HEK293 (cell line): ENCODE data around the gene HTR1A.

Experiments used
- CTCF ChIA-PET: fragments of 350-600 bp; formaldehyde crosslinking; extraction: SDS; loops from one replicate; lab custom pipeline; 2021; ENCODE audit warnings: antibody characterized with exemption; lab: Yijun Ruan, JAX
- POLR2A ChIA-PET: fragments of 300-600 bp; formaldehyde crosslinking; extraction: SDS; loops from one replicate; lab custom pipeline; 2020; ENCODE audit warnings: antibody characterized with exemption, inconsistent platforms; lab: Yijun Ruan, JAX
- H3K27ac ChIP-seq: fragments of 200-500 bp; sonication (Bioruptor generic); 2 replicates; pipeline ENCODE4 v1.5.1; 2014; ENCODE audit warnings: low read depth, low read length, control low read depth, inconsistent platforms; ENCODE audit errors: extremely low read depth
- H3K36me3 ChIP-seq, 2 experiments: fragments of 200-500 bp in 1 of 2; sonication (Bioruptor generic) in 1 of 2; 1 replicate in 1 of 2; 2 replicates in 1 of 2; pipeline ENCODE4 v1.5.1; 2014 to 2017; ENCODE audit warnings: inconsistent platforms in 2 of 2, low read length in 2 of 2; ENCODE audit not compliant: control insufficient read depth in 2 of 2, insufficient read depth in 1 of 2
- H3K4me1 ChIP-seq: fragments of 200-500 bp; sonication (Bioruptor generic); 2 replicates; pipeline ENCODE4 v1.5.1; 2014; ENCODE audit warnings: mild to moderate bottlenecking, low read length, inconsistent platforms; ENCODE audit not compliant: control insufficient read depth, insufficient read depth
- H3K4me3 ChIP-seq: 2 replicates; pipeline ENCODE4 v1.5.1; 2011; ENCODE audit warnings: low read depth, mild to moderate bottlenecking, control low read depth, low read length, moderate library complexity
- H3K9me3 ChIP-seq: fragments of 200-500 bp; sonication (Bioruptor generic); 2 replicates; pipeline ENCODE4 v1.5.1; 2014; ENCODE audit warnings: low read depth, low read length, inconsistent platforms; ENCODE audit not compliant: control insufficient read depth, insufficient read depth
- EGR2 ChIP-seq: fragments of 450-650 bp; formaldehyde crosslinking; IDR thresholded peaks from 2 replicates; pipeline ENCODE4 v1.5.1; 2016; ENCODE audit warnings: low read depth, missing biosample characterization, missing genetic modification characterization
- GLIS1 ChIP-seq: fragments of 450-650 bp; formaldehyde crosslinking; IDR thresholded peaks from 2 replicates; pipeline ENCODE4 v1.5.1; 2016; ENCODE audit warnings: missing biosample characterization, missing genetic modification characterization
- KLF1 ChIP-seq: fragments of 450-650 bp; formaldehyde crosslinking; IDR thresholded peaks from 2 replicates; pipeline ENCODE4 v1.5.1; 2016; ENCODE audit warnings: missing biosample characterization, missing genetic modification characterization
- KLF10 ChIP-seq: fragments of 450-650 bp; IDR thresholded peaks from 2 replicates; pipeline ENCODE4 v1.5.1; 2018; ENCODE audit warnings: missing biosample characterization, mild to moderate bottlenecking, missing genetic modification characterization
- KLF16 ChIP-seq: fragments of 450-650 bp; formaldehyde crosslinking; IDR thresholded peaks from 2 replicates; pipeline ENCODE4 v1.5.1; 2017; ENCODE audit warnings: missing biosample characterization, missing genetic modification characterization
- OSR2 ChIP-seq: fragments of 450-650 bp; formaldehyde crosslinking; IDR thresholded peaks from 2 replicates; pipeline ENCODE4 v1.5.1; 2016; ENCODE audit warnings: missing biosample characterization, missing genetic modification characterization
- OVOL3 ChIP-seq: fragments of 450-650 bp; formaldehyde crosslinking; IDR thresholded peaks from 2 replicates; pipeline ENCODE4 v1.5.1; 2016; ENCODE audit warnings: missing biosample characterization, missing genetic modification characterization
- RBAK ChIP-seq: fragments of 450-650 bp; formaldehyde crosslinking; IDR thresholded peaks from 2 replicates; pipeline ENCODE4 v1.5.1; 2016; ENCODE audit warnings: missing biosample characterization, missing genetic modification characterization
- REPIN1 ChIP-seq: fragments of 450-650 bp; formaldehyde crosslinking; IDR thresholded peaks from 2 replicates; pipeline ENCODE4 v1.5.1; 2017; ENCODE audit warnings: missing biosample characterization, missing genetic modification characterization, low read depth
- SCRT2 ChIP-seq: fragments of 450-650 bp; formaldehyde crosslinking; IDR thresholded peaks from 2 replicates; pipeline ENCODE4 v1.5.1; 2016; ENCODE audit warnings: missing biosample characterization, missing genetic modification characterization
- SP3 ChIP-seq: fragments of 450-650 bp; formaldehyde crosslinking; IDR thresholded peaks from 2 replicates; pipeline ENCODE4 v1.5.1; 2016; ENCODE audit warnings: missing biosample characterization, missing genetic modification characterization
- ZBTB21 ChIP-seq: fragments of 450-650 bp; formaldehyde crosslinking; IDR thresholded peaks from 2 replicates; pipeline ENCODE4 v1.5.1; 2017; ENCODE audit warnings: missing biosample characterization, missing genetic modification characterization
- ZNF10 ChIP-seq: fragments of 450-650 bp; formaldehyde crosslinking; IDR thresholded peaks from 2 replicates; pipeline ENCODE4 v1.5.1; 2017; ENCODE audit warnings: missing biosample characterization, missing genetic modification characterization
- ZNF121 ChIP-seq: fragments of 450-650 bp; formaldehyde crosslinking; IDR thresholded peaks from 2 replicates; pipeline ENCODE4 v1.5.1; 2016; ENCODE audit warnings: missing biosample characterization, missing genetic modification characterization
- ZNF19 ChIP-seq: fragments of 450-650 bp; formaldehyde crosslinking; IDR thresholded peaks from 2 replicates; pipeline ENCODE4; 2016; ENCODE audit warnings: missing biosample characterization, missing genetic modification characterization, low read depth
- ZNF223 ChIP-seq: fragments of 450-650 bp; formaldehyde crosslinking; IDR thresholded peaks from 2 replicates; pipeline ENCODE4 v1.5.1; 2016; ENCODE audit warnings: missing biosample characterization, missing genetic modification characterization
- ZNF24 ChIP-seq: fragments of 450-650 bp; formaldehyde crosslinking; IDR thresholded peaks from 2 replicates; pipeline ENCODE4 v1.5.1; 2016; ENCODE audit warnings: missing biosample characterization, missing genetic modification characterization
- ZNF341 ChIP-seq: fragments of 450-650 bp; formaldehyde crosslinking; IDR thresholded peaks from 2 replicates; pipeline ENCODE4; 2016; ENCODE audit warnings: low read depth, missing biosample characterization, missing genetic modification characterization
- ZNF394 ChIP-seq: fragments of 450-650 bp; formaldehyde crosslinking; IDR thresholded peaks from 2 replicates; pipeline ENCODE4 v1.5.1; 2016; ENCODE audit warnings: missing biosample characterization, missing genetic modification characterization, mild to moderate bottlenecking, moderate library complexity, borderline replicate concordance
- ZNF404 ChIP-seq: fragments of 450-650 bp; formaldehyde crosslinking; IDR thresholded peaks from 2 replicates; pipeline ENCODE4 v1.5.1; 2017; ENCODE audit warnings: missing biosample characterization, missing genetic modification characterization
- ZNF560 ChIP-seq: fragments of 450-650 bp; formaldehyde crosslinking; IDR thresholded peaks from 2 replicates; pipeline ENCODE4 v1.5.1; 2017; ENCODE audit warnings: missing biosample characterization, missing genetic modification characterization, borderline replicate concordance
- ZNF654 ChIP-seq: fragments of 450-650 bp; formaldehyde crosslinking; IDR thresholded peaks from 2 replicates; pipeline ENCODE4 v1.5.1; 2016; ENCODE audit warnings: low read depth, missing biosample characterization, missing genetic modification characterization
- ZNF792 ChIP-seq: fragments of 450-650 bp; formaldehyde crosslinking; IDR thresholded peaks from 2 replicates; pipeline ENCODE4 v1.5.1; 2016; ENCODE audit warnings: missing biosample characterization, missing genetic modification characterization
- ZNF843 ChIP-seq: fragments of 450-650 bp; formaldehyde crosslinking; IDR thresholded peaks from 2 replicates; pipeline ENCODE4 v1.5.1; 2016; ENCODE audit warnings: missing biosample characterization, missing genetic modification characterization
- ZSCAN16 ChIP-seq: fragments of 450-650 bp; formaldehyde crosslinking; IDR thresholded peaks from 2 replicates; pipeline ENCODE4 v1.5.1; 2016; ENCODE audit warnings: missing biosample characterization, missing genetic modification characterization
- TF ChIP-seq, protein P1 (sequence below): fragments of 450-650 bp; IDR thresholded peaks from 2 replicates; pipeline ENCODE4 v1.5.1; 2018; ENCODE audit warnings: missing biosample characterization, missing genetic modification characterization
- TF ChIP-seq, protein P2 (sequence below): fragments of 450-650 bp; formaldehyde crosslinking; IDR thresholded peaks from 2 replicates; pipeline ENCODE4 v1.5.1; 2016; ENCODE audit warnings: missing biosample characterization, missing genetic modification characterization
- TF ChIP-seq, protein P3 (sequence below): fragments of 450-650 bp; IDR thresholded peaks from 2 replicates; pipeline ENCODE4 v1.5.1; 2018; ENCODE audit warnings: missing biosample characterization, mild to moderate bottlenecking, missing genetic modification characterization
- TF ChIP-seq, protein P4 (sequence below): fragments of 450-650 bp; formaldehyde crosslinking; IDR thresholded peaks from 2 replicates; pipeline ENCODE4 v1.5.1; 2016; ENCODE audit warnings: missing biosample characterization, missing genetic modification characterization
- TF ChIP-seq, protein P5 (sequence below): fragments of 450-650 bp; formaldehyde crosslinking; IDR thresholded peaks from 2 replicates; pipeline ENCODE4 v1.5.1; 2016; ENCODE audit warnings: missing biosample characterization, missing genetic modification characterization
- TF ChIP-seq, protein P6 (sequence below): fragments of 450-650 bp; formaldehyde crosslinking; IDR thresholded peaks from 2 replicates; pipeline ENCODE4 v1.5.1; 2016; ENCODE audit warnings: missing biosample characterization, missing genetic modification characterization
- TF ChIP-seq, protein P7 (sequence below): fragments of 450-650 bp; formaldehyde crosslinking; IDR thresholded peaks from 2 replicates; pipeline ENCODE4 v1.5.1; 2016; ENCODE audit warnings: missing biosample characterization, missing genetic modification characterization, low read depth

The HTR1A gene

DNA sequence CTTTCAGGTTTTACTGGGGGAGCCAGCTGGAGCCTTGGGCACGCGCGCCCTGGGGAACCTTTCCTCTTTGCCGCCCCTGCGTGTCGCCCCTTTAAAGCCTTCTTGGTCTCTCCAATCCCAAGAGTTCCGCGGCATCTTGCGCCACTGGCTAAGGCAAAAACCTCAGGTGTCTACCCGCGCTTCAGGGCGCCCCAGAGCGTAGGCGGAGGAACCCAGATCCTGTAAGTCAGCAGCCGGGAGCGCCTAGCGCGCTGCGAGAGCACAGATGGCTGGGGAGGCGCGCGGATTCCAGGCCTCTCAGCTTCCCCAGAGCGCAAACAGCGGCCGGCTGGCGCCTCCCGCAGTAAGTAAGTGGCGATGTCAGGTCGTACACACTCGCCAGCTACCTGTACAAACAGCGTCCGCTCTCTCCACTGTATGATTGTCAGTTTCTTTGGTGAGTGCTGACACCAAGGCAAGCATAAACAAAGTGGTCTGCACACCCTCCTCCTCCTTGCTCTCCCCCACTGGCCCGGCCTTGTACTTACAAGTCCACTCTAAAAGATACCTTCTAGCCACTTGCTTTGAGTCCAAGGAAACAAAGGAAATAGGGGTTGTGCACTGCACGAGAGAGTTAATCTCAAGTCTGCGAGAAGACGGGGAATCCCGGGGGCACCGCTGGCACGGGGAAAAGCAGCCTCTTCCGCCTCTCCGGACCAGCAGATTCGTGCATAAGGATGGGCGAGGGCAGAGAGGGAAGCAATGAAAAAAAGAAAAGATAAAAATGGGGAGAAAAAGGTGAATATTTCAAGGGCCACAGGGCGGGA lies 2.9 kb downstream of the HTR1A start:
- ChIA-PET CTCF (interaction anchor here (0.6 to 0.9 kb wide), 2 partner anchors 558 to 1016 kb away, joined by 4 to 9 read pairs; no protein-coding TSS in a partner anchor), POLR2A (no interaction called here)
- H3K4me3 ChIP-seq: no peak overlapping the region

DNA sequence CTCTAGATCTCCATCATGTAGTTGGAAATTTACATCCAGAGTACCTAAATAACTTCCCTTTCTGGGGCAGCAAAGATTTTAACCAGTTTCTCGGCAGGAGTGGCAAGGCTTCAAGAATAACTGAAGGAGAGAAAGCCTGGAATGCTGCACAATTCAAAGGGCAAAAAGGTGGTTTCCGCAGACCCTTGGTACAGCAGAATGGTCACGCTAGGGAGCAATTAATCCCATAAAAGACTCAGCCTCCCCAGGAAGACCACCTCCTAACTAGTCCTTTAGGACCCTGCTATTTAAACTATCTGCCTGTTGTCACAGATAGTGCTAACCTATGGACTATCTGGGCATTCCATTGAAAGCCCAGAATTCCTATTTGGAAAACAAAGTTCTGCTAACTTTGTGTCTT lies 3.6 kb downstream of the HTR1A start:
- Histone ChIP-seq H3K9me3 (no peaks in the 10 kb centered on the region), H3K4me1 (no peaks in the 10 kb centered on the region), H3K4me3 (no peak overlapping the region), H3K27ac (no peak overlapping the region), H3K36me3 (no peaks in the 10 kb centered on the region)
- CTCF ChIA-PET: interaction anchor here (0.6 to 0.9 kb wide), 2 partner anchors 557 to 1017 kb away, joined by 4 to 9 read pairs; no protein-coding TSS in a partner anchor
- POLR2A ChIA-PET: no interaction called here
- no peak for TF ChIP-seq ZNF121 (tag by site-specific recombination)
- TF ChIP-seq KLF1 (tag by site-specific recombination): no peak
- TF ChIP-seq OSR2 (tag by site-specific recombination): no peak
- TF ChIP-seq, protein P1, sequence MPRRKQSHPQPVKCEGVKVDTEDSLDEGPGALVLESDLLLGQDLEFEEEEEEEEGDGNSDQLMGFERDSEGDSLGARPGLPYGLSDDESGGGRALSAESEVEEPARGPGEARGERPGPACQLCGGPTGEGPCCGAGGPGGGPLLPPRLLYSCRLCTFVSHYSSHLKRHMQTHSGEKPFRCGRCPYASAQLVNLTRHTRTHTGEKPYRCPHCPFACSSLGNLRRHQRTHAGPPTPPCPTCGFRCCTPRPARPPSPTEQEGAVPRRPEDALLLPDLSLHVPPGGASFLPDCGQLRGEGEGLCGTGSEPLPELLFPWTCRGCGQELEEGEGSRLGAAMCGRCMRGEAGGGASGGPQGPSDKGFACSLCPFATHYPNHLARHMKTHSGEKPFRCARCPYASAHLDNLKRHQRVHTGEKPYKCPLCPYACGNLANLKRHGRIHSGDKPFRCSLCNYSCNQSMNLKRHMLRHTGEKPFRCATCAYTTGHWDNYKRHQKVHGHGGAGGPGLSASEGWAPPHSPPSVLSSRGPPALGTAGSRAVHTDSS (tag by site-specific recombination): no peak
- TF ChIP-seq ZNF843 (tag by site-specific recombination): no peak
- TF ChIP-seq, protein P2, sequence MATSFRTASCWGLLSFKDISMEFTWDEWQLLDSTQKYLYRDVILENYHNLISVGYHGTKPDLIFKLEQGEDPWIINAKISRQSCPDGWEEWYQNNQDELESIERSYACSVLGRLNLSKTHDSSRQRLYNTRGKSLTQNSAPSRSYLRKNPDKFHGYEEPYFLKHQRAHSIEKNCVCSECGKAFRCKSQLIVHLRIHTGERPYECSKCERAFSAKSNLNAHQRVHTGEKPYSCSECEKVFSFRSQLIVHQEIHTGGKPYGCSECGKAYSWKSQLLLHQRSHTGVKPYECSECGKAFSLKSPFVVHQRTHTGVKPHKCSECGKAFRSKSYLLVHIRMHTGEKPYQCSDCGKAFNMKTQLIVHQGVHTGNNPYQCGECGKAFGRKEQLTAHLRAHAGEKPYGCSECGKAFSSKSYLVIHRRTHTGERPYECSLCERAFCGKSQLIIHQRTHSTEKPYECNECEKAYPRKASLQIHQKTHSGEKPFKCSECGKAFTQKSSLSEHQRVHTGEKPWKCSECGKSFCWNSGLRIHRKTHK (tag by site-specific recombination): no peak
- TF ChIP-seq RBAK (tag by site-specific recombination): no peak
- TF ChIP-seq, protein P3, sequence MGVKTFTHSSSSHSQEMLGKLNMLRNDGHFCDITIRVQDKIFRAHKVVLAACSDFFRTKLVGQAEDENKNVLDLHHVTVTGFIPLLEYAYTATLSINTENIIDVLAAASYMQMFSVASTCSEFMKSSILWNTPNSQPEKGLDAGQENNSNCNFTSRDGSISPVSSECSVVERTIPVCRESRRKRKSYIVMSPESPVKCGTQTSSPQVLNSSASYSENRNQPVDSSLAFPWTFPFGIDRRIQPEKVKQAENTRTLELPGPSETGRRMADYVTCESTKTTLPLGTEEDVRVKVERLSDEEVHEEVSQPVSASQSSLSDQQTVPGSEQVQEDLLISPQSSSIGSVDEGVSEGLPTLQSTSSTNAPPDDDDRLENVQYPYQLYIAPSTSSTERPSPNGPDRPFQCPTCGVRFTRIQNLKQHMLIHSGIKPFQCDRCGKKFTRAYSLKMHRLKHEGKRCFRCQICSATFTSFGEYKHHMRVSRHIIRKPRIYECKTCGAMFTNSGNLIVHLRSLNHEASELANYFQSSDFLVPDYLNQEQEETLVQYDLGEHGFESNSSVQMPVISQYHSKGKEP: no peak
- TF ChIP-seq, protein P4, sequence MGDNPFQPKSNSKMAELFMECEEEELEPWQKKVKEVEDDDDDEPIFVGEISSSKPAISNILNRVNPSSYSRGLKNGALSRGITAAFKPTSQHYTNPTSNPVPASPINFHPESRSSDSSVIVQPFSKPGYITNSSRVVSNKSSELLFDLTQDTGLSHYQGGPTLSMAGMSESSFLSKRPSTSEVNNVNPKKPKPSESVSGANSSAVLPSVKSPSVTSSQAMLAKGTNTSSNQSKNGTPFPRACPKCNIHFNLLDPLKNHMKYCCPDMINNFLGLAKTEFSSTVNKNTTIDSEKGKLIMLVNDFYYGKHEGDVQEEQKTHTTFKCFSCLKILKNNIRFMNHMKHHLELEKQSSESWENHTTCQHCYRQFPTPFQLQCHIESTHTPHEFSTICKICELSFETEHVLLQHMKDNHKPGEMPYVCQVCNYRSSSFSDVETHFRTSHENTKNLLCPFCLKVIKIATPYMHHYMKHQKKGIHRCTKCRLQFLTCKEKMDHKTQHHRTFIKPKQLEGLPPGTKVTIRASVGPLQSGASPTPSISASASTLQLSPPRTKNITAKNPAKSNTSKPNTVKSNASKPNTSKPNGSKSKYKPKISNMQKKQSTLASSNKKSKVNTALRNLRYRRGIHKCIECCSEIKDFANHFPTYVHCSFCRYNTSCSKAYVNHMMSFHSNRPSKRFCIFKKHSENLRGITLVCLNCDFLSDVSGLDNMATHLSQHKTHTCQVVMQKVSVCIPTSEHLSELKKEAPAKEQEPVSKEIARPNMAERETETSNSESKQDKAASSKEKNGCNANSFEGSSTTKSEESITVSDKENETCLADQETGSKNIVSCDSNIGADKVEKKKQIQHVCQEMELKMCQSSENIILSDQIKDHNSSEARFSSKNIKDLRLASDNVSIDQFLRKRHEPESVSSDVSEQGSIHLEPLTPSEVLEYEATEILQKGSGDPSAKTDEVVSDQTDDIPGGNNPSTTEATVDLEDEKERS (tag by site-specific recombination): no peak
- TF ChIP-seq, protein P5, sequence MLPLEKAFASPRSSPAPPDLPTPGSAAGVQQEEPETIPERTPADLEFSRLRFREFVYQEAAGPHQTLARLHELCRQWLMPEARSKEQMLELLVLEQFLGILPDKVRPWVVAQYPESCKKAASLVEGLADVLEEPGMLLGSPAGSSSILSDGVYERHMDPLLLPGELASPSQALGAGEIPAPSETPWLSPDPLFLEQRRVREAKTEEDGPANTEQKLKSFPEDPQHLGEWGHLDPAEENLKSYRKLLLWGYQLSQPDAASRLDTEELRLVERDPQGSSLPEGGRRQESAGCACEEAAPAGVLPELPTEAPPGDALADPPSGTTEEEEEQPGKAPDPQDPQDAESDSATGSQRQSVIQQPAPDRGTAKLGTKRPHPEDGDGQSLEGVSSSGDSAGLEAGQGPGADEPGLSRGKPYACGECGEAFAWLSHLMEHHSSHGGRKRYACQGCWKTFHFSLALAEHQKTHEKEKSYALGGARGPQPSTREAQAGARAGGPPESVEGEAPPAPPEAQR (tag by site-specific recombination): no peak
- no peak for TF ChIP-seq ZNF19
- TF ChIP-seq REPIN1 (tag by site-specific recombination): no peak
- TF ChIP-seq, protein P6, sequence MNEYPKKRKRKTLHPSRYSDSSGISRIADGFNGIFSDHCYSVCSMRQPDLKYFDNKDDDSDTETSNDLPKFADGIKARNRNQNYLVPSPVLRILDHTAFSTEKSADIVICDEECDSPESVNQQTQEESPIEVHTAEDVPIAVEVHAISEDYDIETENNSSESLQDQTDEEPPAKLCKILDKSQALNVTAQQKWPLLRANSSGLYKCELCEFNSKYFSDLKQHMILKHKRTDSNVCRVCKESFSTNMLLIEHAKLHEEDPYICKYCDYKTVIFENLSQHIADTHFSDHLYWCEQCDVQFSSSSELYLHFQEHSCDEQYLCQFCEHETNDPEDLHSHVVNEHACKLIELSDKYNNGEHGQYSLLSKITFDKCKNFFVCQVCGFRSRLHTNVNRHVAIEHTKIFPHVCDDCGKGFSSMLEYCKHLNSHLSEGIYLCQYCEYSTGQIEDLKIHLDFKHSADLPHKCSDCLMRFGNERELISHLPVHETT: no peak
- no peak for TF ChIP-seq ZNF10 (tag by site-specific recombination)

More for the DNA sequence above, 2.9 kb downstream of the HTR1A start:
- no peaks in the 10 kb centered on the region for H3K4me1 ChIP-seq
- no peaks in the 10 kb centered on the region for H3K9me3 ChIP-seq
- TF ChIP-seq GLIS1 (tag by site-specific recombination) (no peak), ZNF223 (tag by site-specific recombination) (no peak), OVOL3 (tag by site-specific recombination) (no peak), SCRT2 (no peak), ZNF394 (no peak), ZNF560 (tag by site-specific recombination) (no peak), ZNF654 (tag by site-specific recombination) (no peak), ZNF792 (tag by site-specific recombination) (no peak), ZBTB21 (tag by site-specific recombination) (no peak), OSR2 (tag by site-specific recombination) (no peak), ZSCAN16 (no peak), EGR2 (tag by site-specific recombination) (no peak), KLF10 (tag by site-specific recombination) (no peak), ZNF404 (tag by site-specific recombination) (no peak), ZNF341 (tag by site-specific recombination) (no peak), SP3 (tag by site-specific recombination) (no peak), ZNF24 (tag by site-specific recombination) (no peak), KLF16 (tag by site-specific recombination) (no peak)
- TF ChIP-seq, protein P7, sequence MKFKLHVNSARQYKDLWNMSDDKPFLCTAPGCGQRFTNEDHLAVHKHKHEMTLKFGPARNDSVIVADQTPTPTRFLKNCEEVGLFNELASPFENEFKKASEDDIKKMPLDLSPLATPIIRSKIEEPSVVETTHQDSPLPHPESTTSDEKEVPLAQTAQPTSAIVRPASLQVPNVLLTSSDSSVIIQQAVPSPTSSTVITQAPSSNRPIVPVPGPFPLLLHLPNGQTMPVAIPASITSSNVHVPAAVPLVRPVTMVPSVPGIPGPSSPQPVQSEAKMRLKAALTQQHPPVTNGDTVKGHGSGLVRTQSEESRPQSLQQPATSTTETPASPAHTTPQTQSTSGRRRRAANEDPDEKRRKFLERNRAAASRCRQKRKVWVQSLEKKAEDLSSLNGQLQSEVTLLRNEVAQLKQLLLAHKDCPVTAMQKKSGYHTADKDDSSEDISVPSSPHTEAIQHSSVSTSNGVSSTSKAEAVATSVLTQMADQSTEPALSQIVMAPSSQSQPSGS: no peak
- TF ChIP-seq, all 188 proteins: peak for 0
- Histone ChIP-seq H3K36me3 (no peaks in the 10 kb centered on the region), H3K27ac (no peak overlapping the region)
